ENCODE measurements around the gene MPZL3. TPM values are rescaled to one million over a fixed set of nuclear protein-coding genes. Genes with fewer than 3 reads are reported as not detected.

Gene MPZL3, protein sequence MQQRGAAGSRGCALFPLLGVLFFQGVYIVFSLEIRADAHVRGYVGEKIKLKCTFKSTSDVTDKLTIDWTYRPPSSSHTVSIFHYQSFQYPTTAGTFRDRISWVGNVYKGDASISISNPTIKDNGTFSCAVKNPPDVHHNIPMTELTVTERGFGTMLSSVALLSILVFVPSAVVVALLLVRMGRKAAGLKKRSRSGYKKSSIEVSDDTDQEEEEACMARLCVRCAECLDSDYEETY
- total RNA-seq = 0.59 and 1.7 TPM in 2 replicates

DNA sequence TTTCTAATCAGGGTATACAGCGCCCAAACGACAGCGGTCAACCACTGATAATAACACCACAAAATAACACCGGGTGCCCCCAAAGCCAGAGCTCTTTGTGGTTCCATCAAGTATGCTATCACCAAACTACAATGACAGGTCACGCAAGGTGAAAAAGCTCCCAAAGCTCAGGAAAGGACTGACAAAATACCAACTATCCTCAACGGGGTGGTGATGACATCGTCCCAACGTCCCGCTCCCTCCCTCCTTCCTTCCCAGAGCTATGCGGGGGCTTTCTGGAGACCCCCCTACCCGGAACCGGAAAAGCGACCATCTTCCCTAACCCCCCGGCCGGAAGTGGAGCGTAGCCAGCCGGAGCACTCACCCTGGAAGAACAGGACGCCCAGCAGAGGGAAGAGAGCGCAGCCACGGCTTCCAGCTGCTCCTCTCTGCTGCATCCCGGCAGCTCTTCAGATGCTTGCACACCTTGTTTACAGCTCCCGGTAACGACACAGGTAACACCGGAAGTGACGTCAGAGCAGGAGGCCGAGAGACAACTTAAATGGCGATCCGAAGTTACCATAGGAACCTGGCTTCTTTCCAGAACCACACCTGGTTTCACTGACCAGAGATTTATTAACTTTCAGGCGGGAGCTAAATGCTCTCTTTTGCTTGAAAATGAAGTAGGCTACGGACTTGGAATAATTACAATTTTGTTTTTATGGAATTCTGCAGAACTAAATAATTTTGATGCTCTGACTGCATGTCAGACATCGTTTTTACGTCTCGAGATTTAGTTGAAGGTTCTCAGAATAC, at the start of gene MPZL3:
Gene MPZL3 (minus strand): TSS at position 508 of the 795 bp plus-strand sequence. CDS start 71 bp downstream, at position 437.

DNA sequence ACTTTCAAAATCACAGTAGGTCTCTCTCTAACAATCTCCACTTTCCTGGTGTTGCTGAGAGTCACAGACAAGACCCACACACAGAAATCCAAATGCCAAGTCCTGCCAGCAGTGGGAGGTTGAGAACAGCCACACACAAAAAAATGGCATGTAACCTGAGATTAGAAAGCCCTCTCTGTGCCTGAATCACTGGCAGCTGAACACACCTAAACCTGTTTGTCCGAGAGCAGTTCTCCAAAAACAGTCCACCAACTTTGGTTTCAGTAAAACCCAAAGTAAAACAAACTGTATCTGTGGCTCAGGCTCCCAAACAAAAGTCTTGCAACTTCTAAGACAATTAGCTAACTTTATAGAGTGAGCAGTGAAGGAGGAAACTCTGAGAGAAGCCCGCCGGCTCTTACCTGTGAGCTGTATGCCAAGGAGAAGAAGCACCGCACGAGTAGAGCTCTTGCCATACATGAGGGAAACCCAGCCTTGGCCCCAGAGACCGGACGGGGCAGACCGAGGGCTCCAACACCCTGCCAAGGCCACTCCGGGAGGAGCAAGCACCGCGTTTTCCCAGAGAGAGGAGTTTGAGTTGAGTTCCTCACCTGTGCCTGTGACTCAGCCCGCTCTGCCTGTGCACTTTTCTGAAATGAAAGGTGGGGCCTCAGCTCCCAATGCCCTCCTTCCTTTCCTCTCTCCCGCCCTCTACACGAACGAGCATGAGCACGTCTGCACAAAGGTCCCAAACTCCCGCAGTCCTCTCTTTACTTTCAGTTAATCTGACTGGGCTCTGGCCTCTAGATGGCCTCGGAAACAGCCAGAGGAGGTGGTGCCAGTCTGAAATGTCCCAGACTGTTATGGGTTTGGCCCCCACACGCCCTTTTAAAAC, 11.8 kb upstream of the MPZL3 start, which contains the start of gene MPZL2:
Gene MPZL2 (minus strand): TSS at position 603 of the 874 bp plus-strand sequence. CDS start 144 bp downstream, at position 459.

DNA sequence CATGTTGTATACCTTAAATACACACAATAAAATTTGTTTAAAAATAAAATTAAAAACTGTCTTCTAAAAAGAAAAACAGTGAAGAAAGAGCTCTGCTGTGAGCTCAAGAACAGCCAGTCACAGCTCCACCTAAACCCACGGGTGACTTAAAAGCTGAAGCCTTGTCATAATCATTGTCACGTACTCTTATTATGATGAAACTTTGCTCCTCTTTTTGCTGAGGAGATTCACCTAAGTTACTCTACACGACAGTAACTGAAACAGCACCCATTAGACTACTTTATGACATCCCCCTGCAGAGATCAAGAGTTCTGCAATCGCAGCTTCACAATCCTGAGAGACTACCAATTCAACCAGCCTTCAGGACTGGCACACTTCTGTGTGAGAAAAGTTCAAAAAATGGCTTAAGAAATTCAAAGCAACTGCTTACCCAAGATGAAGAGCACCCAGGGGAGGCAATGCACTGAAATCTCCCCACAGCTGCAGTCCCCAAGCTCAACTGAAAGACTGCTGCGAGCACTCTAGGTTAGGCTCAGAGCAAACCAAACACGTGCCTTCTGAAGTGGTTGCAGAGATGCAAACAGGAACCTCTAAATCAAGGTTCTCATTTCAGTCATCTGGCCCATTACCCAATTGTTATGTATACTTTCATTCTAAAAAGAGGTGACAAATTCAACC, 27.5 kb downstream of the MPZL3 start, which contains the start of gene JAML:
Gene JAML (minus strand): TSS at position 501 of the 678 bp plus-strand sequence. CDS start 10,145 bp downstream, outside the sequence.

Other genes starting within 250 kb of the MPZL3 start
- gene TMPRSS4, start 175.3 kb downstream of the MPZL3 start, total RNA-seq = not detected in 2 replicates
- not detected in 2 replicates for gene SMIM35, start 165.4 kb downstream of the MPZL3 start, total RNA-seq
- 0.07 TPM in 1 of 2 replicates, not detected in the other for gene SCN4B, start 99.5 kb downstream of the MPZL3 start, total RNA-seq
- 0.03 and 0.13 TPM in 2 replicates for gene SCN2B, start 75.7 kb downstream of the MPZL3 start, total RNA-seq
- gene JAML, start 27.4 kb downstream of the MPZL3 start, total RNA-seq = not detected in 2 replicates
- 0.07 and 0.56 TPM in 2 replicates for gene MPZL2, start 11.9 kb upstream of the MPZL3 start, total RNA-seq
- not detected in 2 replicates for gene CD3E, start 52.4 kb upstream of the MPZL3 start, total RNA-seq
- not detected in 2 replicates for gene CD3D, start 90.3 kb upstream of the MPZL3 start, total RNA-seq
- gene CD3G, start 92.0 kb upstream of the MPZL3 start, total RNA-seq = not detected in 2 replicates
- gene UBE4A, start 107.2 kb upstream of the MPZL3 start, total RNA-seq = 36.8 and 40.5 TPM in 2 replicates
- gene ATP5MG, start 149.2 kb upstream of the MPZL3 start, total RNA-seq = 26.4 and 37.3 TPM in 2 replicates
- 55.1 and 57.6 TPM in 2 replicates for gene KMT2A, start 184.1 kb upstream of the MPZL3 start, total RNA-seq